ENCODE measurements around the gene UTP4. TPM values are rescaled to one million over a fixed set of nuclear protein-coding genes. Genes with fewer than 3 reads are reported as not detected.

The UTP4 gene
- total and polyA plus RNA-seq, 2 experiments from 2014 or later, result 10.0 to 51.6 TPM

DNA sequence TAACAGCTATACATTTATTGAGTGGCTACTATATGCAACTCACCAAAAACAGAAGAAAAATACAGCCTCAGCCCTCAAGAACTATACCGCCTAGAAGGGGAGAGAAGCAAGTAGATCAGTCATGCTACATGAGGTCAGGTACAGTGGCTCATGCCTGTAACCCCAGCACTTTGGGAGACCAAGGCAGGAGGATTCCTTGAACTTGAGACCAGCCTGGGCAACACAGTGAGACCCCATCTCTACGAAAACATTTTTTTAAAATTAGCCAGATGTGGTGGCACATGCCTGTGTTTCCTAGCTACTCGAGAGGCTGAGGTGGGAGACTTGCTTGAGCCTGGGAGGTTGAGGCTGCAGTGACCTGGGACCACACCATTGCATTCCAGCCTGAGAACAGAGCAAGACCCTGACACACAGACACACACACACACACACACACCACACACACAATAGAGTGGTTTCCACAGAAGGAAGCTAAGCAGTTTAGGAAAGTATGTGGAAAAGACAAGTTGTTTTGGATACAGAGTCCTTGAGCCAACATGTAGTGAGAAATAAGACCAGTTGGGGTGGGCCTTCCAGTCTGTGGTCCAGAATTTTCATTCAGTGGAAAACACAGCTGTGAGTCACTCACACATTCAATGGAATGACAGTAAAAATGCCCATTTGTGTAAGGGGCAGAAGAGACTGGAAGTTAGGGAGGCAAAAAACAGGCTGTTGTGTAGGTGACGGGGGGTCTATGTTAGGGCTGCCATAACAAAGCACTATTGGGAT is 43.8 kb downstream of the UTP4 start:
- TF ChIP-seq, protein P1, sequence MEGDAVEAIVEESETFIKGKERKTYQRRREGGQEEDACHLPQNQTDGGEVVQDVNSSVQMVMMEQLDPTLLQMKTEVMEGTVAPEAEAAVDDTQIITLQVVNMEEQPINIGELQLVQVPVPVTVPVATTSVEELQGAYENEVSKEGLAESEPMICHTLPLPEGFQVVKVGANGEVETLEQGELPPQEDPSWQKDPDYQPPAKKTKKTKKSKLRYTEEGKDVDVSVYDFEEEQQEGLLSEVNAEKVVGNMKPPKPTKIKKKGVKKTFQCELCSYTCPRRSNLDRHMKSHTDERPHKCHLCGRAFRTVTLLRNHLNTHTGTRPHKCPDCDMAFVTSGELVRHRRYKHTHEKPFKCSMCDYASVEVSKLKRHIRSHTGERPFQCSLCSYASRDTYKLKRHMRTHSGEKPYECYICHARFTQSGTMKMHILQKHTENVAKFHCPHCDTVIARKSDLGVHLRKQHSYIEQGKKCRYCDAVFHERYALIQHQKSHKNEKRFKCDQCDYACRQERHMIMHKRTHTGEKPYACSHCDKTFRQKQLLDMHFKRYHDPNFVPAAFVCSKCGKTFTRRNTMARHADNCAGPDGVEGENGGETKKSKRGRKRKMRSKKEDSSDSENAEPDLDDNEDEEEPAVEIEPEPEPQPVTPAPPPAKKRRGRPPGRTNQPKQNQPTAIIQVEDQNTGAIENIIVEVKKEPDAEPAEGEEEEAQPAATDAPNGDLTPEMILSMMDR (IDR thresholded peaks at IDR 0.05; ENCODE audit: low read depth, low read length), result no peak
- peak in 1 of 2 donors; percentile 63 for DNase-seq (ENCODE audit: low read depth in 1 of 2, low spot score in 1 of 2)
- H3K4me3 ChIP-seq, result no peak overlapping the region
- no peaks in the 10 kb centered on the region for H3K27me3 ChIP-seq
- H3K4me1 ChIP-seq (ENCODE audit: low read depth), result no peaks in the 10 kb centered on the region
- H3K27ac ChIP-seq, result no peak overlapping the region
- H3K9me3 ChIP-seq (ENCODE audit: low read depth), result no peaks in the 10 kb centered on the region
- no peaks in the 10 kb centered on the region for H3K36me3 ChIP-seq

GRCh38 chr16:69179328-69180010 is 47.0 kb downstream of the UTP4 start:
- Histone ChIP-seq H3K27me3 (no peaks in the 10 kb centered on the region), H3K4me1 (ENCODE audit: low read depth) (no peaks in the 10 kb centered on the region), H3K36me3 (no peaks in the 10 kb centered on the region), H3K9me3 (ENCODE audit: low read depth) (no peaks in the 10 kb centered on the region), H3K27ac (no peak overlapping the region), H3K4me3 (no peak overlapping the region)
- TF ChIP-seq, protein P1 (IDR thresholded peaks at IDR 0.05; ENCODE audit: low read depth, low read length), result no peak
- peak; percentile 9 to 94 for DNase-seq (ENCODE audit: low read depth in 1 of 2, low spot score in 1 of 2)

DNA sequence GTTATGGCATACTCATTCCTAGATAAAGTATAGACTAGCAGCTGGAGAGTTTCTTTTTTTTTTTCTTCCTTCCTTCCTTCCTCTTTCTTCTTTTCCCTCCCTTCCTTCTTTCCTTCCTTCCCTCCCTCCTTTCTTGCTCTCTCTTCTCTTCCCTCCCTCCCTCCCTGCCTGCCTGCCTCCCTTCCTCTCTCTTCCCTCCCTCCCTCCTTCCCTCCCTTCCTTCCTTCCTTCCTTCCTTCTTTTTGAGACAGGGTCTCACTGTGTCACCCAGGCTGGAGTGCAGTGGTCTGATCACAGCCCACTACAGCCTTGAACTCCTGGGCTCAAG is 47.5 kb downstream of the UTP4 start:
- Histone ChIP-seq H3K36me3 (no peaks in the 10 kb centered on the region), H3K4me1 (ENCODE audit: low read depth) (no peaks in the 10 kb centered on the region), H3K27me3 (no peaks in the 10 kb centered on the region), H3K4me3 (no peak overlapping the region), H3K9me3 (ENCODE audit: low read depth) (no peaks in the 10 kb centered on the region), H3K27ac (no peak overlapping the region)
- TF ChIP-seq, protein P1 (IDR thresholded peaks at IDR 0.05; ENCODE audit: low read depth, low read length), result no peak
- DNase-seq (ENCODE audit: low read depth in 1 of 2, low spot score in 1 of 2), result no peak

DNA sequence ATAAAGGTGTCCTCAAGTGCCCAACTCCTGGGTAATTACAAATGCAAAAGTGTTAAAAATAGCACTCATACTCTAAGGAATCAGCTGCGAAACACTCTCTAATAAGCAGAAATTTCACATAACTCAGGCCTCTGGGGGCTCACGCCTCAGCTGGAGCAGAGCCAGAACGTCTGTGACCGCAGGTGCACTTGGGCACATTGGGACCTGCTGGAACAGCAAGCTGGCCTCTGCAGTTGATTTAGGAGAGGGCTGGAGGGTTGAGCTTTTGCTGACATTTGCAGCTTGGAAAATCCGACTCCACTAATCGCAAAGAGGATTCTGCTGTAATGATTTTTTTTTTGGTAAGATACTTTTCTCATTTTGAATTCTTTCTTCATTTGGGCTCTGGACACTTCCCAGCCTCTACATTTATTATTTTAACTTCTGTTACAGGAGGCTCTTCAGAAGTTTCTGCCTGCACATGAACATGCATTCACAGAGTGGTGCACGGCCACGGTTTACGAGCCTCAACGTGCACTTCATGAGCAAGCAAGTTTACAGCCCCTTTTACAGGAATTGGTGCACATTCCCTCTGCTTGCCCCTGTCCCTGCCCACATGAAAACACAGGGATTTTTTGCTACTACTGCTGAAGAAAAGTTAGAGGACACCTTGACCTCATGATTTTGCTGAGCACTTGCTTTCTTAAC is 50.4 kb downstream of the UTP4 start:
- Histone ChIP-seq H3K27me3 (no peaks in the 10 kb centered on the region), H3K9me3 (ENCODE audit: low read depth) (no peaks in the 10 kb centered on the region), H3K27ac (no peak overlapping the region), H3K4me3 (no peak overlapping the region), H3K36me3 (no peaks in the 10 kb centered on the region), H3K4me1 (ENCODE audit: low read depth) (peaks cover 4% of the 10 kb centered on the region)
- no peak for DNase-seq (ENCODE audit: low read depth in 1 of 2, low spot score in 1 of 2)
- TF ChIP-seq, protein P1 (IDR thresholded peaks at IDR 0.05; ENCODE audit: low read depth, low read length), result no peak

DNA sequence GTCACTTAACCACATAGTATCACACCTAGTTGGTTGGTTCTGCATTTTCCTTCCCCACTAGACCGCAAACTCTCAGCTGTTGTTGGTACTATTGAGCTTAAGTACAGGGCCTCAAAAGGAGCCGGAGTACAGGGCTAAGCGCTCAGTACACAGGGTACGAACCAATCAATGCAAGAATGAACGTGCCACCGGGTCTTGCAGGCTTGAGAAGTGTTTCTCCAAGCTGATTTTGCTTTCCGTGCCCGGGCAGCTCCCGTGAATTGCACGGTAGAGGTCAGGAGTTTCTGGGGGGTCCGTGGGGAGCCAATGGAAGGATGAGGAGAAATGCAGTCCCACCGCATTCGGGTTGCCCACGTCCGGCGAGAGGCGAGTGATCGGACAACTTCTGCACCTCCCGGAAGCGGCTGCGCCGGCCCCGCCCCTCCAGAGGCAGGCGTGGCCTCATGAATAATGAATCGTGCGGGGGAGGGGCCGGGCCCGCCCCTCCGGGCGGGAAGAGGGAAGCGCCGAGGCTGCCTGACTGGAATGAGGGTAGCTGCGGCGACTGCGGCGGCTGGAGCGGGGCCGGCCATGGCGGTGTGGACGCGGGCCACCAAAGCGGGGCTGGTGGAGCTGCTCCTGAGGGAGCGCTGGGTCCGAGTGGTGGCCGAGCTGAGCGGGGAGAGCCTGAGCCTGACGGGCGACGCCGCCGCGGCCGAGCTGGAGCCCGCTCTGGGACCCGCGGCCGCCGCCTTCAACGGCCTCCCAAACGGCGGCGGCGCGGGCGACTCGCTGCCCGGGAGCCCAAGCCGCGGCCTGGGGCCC is 54.4 kb downstream of the UTP4 start, which contains the start of gene SNTB2:
SNTB2 (plus strand) TSS at position 523 of the 804 bp plus-strand sequence; CDS start at position 526, 3 bp downstream.
- Histone ChIP-seq H3K27me3 (no peaks in the 10 kb centered on the region), H3K27ac (peak within 1 kb of the TSS; percentile 78), H3K4me1 (ENCODE audit: low read depth) (peaks cover 12% of the 10 kb centered on the region), H3K4me3 (peak within 1 kb of the TSS; percentile 60), H3K9me3 (ENCODE audit: low read depth) (no peaks in the 10 kb centered on the region), H3K36me3 (no peaks in the 10 kb centered on the region)
- TF ChIP-seq, protein P1 (IDR thresholded peaks at IDR 0.05; ENCODE audit: low read depth, low read length), result no peak
- DNase-seq (ENCODE audit: low read depth in 1 of 2, low spot score in 1 of 2), result peak; percentile 91 to 96
